Dermis microvascular lymphatic vessel endothelial cell (primary cell): ENCODE measurements around the gene INPP1. TPM values are rescaled to one million over a fixed set of nuclear protein-coding genes. Genes with fewer than 3 reads are reported as not detected.
A peak's percentile ranks its signal among the peaks of the same experiment; 100 is the strongest.

ENCODE experiments used
- DNase-seq, 2 donors: peaks; one replicate each; pipeline versions ENCODE4 v3.0.0 to v3.0.0-alpha.2; 2010; ENCODE audit warnings: low read depth in 2 of 2
- total RNA-seq: library from RNA; depleted of rRNA; stranded (reverse); fragments of >200 nt; gene quantifications from 2 replicates; pipeline ENCODE4 v1.2.1, GENCODE V29; 2014

Gene INPP1
- total RNA-seq, 1 donor from 2014 or later = 14.2 TPM

DNA sequence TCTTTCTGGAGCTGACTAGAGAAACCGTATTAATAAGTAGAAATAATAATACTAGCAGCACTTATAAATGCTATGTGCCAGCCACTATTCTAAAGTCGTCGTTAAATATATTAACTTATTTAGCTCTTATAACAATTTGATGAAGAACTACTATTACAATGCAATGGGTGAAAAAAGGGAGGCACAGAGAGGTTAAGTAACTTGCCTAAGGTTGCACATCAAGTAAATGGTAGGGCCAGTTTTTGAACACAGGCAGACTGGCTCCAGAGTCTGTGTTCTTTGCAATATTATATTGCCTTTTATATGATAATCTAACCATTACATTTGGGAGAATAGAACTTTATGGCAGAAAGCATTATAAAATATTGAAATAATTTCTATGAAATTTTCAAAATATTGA, 17.6 kb downstream of the INPP1 start:
- DNase-seq = no peak

DNA sequence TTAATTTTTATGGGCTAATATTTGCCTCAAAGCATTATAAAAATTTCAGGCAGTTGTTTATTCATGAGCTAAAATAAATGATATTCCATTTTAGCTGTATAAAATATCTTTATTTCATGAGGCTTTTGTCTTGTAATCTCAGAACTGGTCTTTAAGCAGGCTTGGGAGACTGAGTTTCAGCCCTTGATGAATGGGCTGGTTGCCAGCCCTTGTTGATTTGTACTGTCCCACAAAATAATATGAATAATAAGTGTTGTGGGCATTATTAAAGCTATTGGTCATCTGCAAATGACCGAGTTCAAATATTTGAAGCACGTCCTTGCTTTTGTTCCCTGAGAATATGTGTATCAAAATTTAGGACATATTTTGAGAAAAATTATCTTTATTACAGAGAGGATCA, 18.2 kb downstream of the INPP1 start:
- no peak for DNase-seq

GRCh38 chr2:190362894-190363293, 19.5 kb downstream of the INPP1 start:
- DNase-seq = no peak

DNA sequence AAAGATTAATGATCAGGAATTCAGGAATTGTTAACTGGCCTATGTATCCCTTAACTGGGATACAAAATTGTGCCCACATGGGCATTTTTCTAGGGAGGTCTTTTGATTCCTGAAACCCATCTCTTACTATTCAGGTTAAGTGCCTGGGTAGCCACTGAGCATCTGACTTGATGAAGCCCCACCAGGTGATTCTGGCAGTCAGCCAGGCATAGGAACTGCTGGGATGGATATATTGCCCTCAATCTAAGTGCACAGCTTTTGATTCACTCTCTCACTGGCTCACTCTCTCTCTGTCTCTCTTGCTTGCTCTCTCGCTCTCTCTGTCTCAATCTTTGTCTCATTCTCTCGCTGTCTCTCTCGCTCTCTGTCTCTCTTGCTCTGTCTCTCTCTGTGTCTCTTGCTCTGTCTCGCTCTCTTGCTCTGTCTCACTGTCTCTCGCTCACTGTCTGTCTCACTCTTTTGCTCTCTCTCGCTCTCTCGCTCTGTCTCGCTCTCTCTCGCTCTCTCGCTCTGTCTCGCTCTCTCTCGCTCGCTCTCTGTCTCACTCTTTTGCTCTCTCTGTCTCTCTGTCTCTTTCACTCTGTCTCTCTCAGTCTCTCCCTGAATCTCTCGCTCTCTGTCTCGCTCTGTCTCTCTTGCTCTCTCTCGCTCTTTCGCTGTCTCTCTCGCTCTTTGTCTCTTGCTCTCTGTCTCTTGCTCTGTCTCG, 22.3 kb downstream of the INPP1 start:
- DNase-seq = no peak

- DNase-seq = no peak
Observed at GRCh38 chr2:190366248-190366753, 22.9 kb downstream of the INPP1 start.

- no peak for DNase-seq
Observed at GRCh38 chr2:190367091-190367490, 23.7 kb downstream of the INPP1 start.

DNA sequence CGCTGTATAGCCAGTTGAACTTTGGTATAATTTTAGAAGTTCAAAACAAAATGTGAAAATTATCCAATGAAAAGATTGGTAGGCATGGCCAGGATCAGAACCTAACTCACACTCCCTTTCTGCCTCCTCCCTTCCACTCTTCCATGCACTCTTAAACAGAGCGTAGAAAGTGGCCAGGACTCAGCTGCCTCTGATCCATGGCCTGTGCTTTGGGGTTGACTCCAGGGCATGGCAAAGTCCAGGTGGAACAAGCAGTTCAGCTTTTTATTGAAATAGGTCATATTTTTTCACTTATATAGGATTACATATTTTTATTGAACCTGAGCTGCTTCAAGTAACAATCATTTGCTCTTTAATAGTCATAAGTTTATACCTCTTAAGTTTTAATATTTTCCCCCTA, 26.2 kb downstream of the INPP1 start:
- no peak for DNase-seq

DNA sequence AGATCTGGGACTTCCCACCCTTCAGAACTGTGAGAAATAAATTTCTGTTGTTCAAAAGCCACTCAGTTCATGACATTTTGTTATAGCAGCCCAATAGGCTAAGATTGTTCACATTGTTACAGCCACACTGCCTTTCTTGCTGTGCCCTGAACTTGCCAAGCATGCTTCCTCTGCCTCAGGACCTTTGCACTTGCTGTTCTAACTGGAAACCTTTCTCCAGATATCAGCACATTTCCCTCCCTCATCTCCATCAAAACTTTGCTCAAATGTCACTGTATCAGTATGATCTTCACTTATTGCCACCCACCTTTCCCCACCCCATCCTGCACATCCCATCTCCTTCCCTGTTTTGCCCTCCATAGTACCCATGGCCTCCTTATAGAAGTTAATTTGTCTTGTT, 32.7 kb downstream of the INPP1 start:
- DNase-seq = no peak

DNA sequence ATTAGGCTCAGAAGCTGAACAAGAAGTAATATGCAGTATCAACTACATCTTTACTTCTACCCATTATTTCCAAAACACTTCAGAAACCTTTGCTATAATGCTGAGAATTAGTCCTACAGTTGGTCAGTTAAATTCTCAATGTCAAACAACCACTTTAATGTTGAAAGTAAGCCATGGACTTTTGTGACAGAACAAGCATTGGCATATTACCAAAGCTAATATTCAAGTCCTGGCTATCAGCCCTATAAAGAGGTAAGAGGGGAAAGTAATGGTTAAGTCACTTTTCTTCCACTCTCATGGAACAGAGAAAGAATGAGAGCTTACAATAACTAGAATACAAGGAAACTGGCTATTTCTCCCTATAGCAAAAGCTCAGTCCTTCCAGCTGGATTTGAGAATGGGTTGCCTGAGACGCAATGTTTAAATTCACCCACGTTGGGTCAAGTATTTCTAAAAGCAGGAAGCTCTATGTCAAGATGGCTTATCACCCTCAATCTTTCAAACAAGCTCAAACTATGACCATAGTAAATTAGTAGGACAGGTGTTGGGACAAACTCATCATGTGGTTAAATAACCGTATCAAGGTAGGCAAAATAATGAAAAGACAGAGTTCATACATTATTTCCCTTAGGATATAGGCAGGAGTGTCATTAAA, 33.3 kb downstream of the INPP1 start:
- DNase-seq = peak; percentile 21 to 24

- DNase-seq = no peak
Observed at GRCh38 chr2:190378880-190379237, 35.5 kb downstream of the INPP1 start.

DNA sequence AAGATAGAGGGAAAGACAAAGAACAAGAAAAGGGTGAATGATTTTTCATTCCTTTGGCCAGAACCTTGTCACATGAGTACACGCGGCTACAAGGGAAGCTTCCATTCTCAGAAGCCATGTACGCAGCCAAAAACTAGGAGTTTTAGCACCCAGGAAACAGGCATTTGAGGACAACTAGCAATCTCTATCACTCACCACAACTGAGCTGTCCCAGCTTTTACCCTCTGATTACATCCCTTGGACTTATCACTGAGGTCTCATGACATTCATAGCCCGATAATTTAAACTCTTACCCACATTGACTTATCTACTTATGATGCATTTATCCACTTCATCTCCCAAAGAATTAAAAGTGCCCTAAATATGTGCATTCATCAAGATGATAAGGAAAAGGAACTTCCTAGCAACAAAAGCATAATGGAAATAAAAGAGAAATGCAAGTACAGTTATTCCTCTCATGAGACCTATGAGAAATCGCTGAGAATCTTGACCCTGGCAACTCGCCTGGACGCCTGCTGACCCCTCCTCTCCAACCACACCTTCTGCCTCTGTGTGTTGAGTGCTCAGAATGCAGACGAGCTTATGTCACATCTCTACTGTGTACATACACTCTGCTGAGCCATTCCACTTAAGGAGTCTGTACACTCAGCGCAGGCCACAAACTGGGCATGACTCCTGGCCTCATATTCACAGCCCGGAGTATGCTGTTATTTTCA, 36.0 kb downstream of the INPP1 start:
- DNase-seq = no peak

GRCh38 chr2:190380962-190381412, 37.6 kb downstream of the INPP1 start:
- DNase-seq = peak; percentile 26 to 47

DNA sequence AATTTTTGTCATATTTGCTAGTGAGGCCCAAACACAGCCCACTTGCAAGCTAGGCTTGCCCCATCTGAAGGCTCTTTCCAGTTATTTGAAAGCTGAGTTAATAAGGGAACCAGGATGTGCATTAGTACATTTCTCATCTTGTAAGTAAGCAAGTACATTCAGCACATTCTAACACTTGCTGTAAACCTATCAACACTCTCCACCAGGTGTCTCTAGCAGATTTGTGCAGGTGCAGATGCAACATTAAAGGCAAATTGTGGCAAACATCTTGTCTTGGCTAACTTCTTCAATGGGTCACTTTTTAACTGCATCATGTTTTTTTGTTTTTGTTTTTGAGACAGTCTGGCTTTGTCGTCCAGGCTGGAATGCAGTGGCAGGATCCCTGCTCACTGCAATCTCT, 39.5 kb downstream of the INPP1 start:
- DNase-seq = peak; percentile 60 to 75

DNA sequence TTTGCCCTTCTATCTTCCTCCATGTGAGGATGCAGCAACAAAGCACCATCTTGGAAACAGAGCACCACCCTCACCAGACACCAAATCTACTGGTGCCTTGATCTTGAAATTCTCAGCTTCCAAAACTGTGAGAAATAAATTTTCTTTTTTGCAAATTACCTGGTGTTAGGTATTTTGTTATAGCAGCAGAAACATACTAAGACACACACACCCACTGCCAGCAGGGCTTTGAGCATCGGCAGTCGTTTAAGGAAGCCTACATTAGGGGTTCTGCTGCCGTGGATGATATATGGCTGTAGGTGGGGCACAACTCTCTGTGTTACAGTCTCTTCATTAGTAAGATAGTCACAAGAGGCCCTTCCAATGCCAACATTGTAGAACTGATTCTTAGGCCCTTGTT, 44.0 kb downstream of the INPP1 start:
- DNase-seq = no peak

DNA sequence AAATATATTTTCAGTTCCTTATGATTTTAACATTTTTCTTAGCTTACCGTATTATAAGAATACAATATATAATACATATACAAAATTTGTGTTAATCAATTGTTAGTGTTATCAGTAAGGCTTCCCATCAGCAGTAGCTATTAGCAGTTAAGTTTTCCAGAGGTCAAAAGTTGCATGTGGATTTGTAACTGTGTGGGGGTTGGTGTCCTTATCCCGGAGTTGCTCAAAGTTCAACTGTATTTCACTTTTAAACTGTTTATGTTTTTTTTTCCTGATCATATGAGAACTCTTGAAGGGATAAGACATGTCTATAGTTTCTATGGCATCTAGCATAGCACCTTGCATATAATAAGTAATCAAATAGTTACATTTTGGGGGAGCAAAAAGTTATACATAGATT, 52.9 kb downstream of the INPP1 start:
- no peak for DNase-seq

GRCh38 chr2:190402986-190403603, 59.7 kb downstream of the INPP1 start:
- no peak for DNase-seq

GRCh38 chr2:190404487-190404886, 61.1 kb downstream of the INPP1 start:
- DNase-seq = no peak

DNA sequence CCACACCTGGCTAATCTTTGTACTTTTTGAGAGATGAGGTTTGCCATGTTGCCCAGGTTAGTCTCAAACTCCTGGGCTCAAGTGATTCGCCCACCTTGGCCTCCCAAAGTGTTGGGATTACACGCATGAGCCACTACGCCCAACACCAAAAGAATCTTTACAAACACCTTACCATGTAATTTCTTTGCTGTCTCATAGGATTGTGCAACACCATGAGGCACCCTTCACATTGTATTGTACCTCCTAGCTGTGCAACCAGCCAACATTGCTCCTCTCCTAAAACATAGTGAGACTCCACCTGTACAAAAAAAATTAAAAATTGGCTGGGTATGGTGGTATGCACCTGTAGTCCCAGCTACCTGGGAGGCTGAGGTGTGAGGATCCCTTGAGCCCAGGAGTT, 61.7 kb downstream of the INPP1 start:
- no peak for DNase-seq

DNA sequence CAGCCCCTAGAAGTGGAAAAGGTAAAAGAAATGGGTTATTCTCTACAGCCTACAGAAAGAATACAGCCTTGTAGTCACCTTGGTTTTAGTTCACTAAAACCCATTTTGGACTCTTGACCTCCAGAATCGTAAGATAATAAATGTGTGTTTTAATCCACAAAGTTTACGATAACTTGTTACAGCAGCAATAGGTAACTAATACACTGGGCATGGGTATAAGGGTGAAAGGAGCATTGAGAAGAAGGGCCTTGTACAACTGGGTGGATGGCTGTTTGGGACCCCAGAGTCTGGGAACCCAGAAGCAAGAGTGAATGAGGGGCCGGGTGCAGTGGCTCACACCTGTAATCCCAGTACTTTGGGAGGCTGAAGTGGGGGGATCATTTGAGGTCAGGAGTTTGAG, 62.6 kb downstream of the INPP1 start:
- DNase-seq = no peak

DNA sequence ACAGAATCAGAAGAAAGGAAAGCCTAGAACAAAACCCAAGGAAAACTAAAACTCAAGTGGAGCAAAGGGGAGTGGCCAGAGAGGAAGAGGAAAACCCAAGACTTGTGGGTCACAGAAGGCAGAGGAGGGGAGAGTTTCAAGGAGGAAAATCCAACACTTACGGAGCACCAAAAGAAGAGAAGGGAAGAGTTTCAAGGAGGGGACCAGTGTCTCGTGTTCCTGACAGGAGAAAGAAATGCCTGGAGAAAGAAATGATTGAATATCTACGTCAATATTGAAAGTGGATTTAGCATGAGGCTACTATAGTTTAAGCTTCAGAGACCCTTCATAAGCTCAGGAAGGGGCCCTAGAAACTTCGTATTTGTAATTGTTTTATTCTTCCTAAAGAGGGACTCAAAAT, 63.4 kb downstream of the INPP1 start:
- DNase-seq = no peak

DNA sequence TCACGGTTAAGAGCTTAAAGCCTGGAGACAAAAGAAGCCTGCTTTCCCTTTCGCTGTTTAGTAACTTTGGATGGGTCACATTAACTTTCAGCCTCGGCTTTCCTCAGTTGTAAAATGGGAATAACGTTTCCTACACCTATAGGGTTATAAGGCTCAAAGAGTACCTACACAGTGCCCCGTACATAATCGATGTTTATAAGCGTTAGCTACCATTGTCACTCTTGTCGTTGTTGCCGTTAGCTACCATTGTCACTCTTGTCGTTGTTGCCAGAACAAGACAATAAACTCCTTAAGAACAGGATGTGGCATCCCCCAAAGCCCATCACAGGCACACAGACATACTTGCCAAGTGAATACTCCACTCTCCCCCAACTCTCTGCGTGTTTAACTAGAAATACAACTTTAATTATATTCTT, 63.9 kb downstream of the INPP1 start:
- DNase-seq = no peak
